MCF 10A (cell line): ENCODE data around the gene CABLES1. TPM values are rescaled to one million over a fixed set of nuclear protein-coding genes. Genes with fewer than 3 reads are reported as not detected.
A peak's percentile ranks its signal among the peaks of the same experiment; 100 is the strongest.

Experiments
- BruUV-seq: library from RNA; stranded (reverse); fragments of 400-500 nt; replicated peaks from 2 replicates; lab custom pipeline; 2021; lab: Mats Ljungman, UMichigan
- CTCF ChIA-PET: fragments of 300-600 bp; sonication (Branson Sonifier 250); formaldehyde crosslinking; extraction: SDS; loops from one replicate; lab custom pipeline; 2021; ENCODE audit warnings: antibody characterized with exemption, inconsistent platforms; lab: Yijun Ruan, JAX
- POLR2A ChIA-PET: fragments of 300-600, 350-650 bp; sonication (Branson Sonifier 250); formaldehyde crosslinking; extraction: SDS; loops from one replicate; lab custom pipeline; 2020; ENCODE audit warnings: antibody characterized with exemption, inconsistent platforms; lab: Yijun Ruan, JAX
- DNase-seq: peaks from one replicate; pipeline ENCODE4 v3.0.0-alpha.2; 2018; ENCODE audit not compliant: unreplicated experiment
- H3K27ac Mint-ChIP-seq: one replicate; pipeline ENCODE4 v1.8.0; 2022; ENCODE audit warnings: mild to moderate bottlenecking, low read depth, mixed read lengths; ENCODE audit not compliant: unreplicated experiment
- H3K27me3 Mint-ChIP-seq: one replicate; pipeline ENCODE4 v1.8.0; 2022; ENCODE audit warnings: mixed read lengths; ENCODE audit not compliant: insufficient read depth, unreplicated experiment
- H3K36me3 Mint-ChIP-seq: one replicate; pipeline ENCODE4 v1.8.0; 2022; ENCODE audit warnings: mild to moderate bottlenecking, moderate library complexity, mixed read lengths; ENCODE audit not compliant: insufficient read depth, unreplicated experiment
- H3K4me1 Mint-ChIP-seq: one replicate; pipeline ENCODE4 v1.8.0; 2022; ENCODE audit warnings: mixed read lengths; ENCODE audit not compliant: insufficient read depth, unreplicated experiment
- H3K4me3 Mint-ChIP-seq: one replicate; pipeline ENCODE4 v1.8.0; 2022; ENCODE audit warnings: mild to moderate bottlenecking, moderate library complexity, mixed read lengths; ENCODE audit not compliant: unreplicated experiment
- H3K9me3 Mint-ChIP-seq: one replicate; pipeline ENCODE4 v1.8.0; 2022; ENCODE audit warnings: mixed read lengths; ENCODE audit not compliant: unreplicated experiment
- CTCF ChIP-seq: fragments of 200-600 bp; IDR thresholded peaks from one replicate; pipeline ENCODE4 v1.8.0; 2022; ENCODE audit warnings: antibody characterized with exemption, mild to moderate bottlenecking; ENCODE audit not compliant: unreplicated experiment
- intact Hi-C: fragments of 100-400 bp; cut with micrococcal nuclease; formaldehyde crosslinking; loops from 2 replicates; pipeline ENCODE4 v1.14.1; 2022
- total RNA-seq: library from RNA; stranded (reverse); gene quantifications from 2 replicates; pipeline ENCODE4 v1.2.3, GENCODE V29; 2022

Gene CABLES1
- total RNA-seq, 1 experiment from 2014 or later: 3.2 TPM

DNA sequence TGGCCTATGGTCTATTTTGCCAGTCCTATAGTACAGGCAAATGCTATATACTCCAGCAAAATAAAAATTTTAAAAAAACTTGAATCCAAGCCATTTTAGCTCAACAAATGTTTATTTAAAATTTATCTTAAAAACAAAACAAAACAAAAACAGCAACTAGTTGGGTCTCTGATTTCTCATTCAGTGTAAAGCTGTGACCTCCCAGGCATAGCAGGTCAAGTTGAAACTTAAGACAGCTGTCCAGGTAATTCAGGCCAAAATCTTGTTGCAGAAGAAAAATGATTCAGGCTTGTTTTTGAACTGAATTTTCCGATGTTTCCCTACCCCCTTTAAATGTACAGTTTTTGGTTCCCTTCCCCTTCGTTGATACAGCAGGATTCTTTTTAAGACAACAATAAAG, 58.5 kb downstream of the CABLES1 start:
- H3K27ac Mint-ChIP-seq: no peak overlapping the region
- intact Hi-C loops: no loop called here
- H3K4me3 Mint-ChIP-seq: no peak overlapping the region
- H3K9me3 Mint-ChIP-seq: no peaks in the 10 kb centered on the region
- POLR2A ChIA-PET: no interaction called here
- no peaks in the 10 kb centered on the region for H3K4me1 Mint-ChIP-seq
- no TSS peak for BruUV-seq
- no peak for TF ChIP-seq CTCF
- H3K27me3 Mint-ChIP-seq: no peaks in the 10 kb centered on the region
- no peak for DNase-seq
- CTCF ChIA-PET: no interaction called here
- peaks cover 4% of the 10 kb centered on the region for H3K36me3 Mint-ChIP-seq

GRCh38 chr18:23194155-23194996, 59.1 kb downstream of the CABLES1 start:
- no peak for DNase-seq
- Mint-ChIP-seq H3K36me3 (peaks cover 4% of the 10 kb centered on the region), H3K27me3 (no peaks in the 10 kb centered on the region), H3K9me3 (no peaks in the 10 kb centered on the region), H3K4me3 (no peak overlapping the region), H3K27ac (no peak overlapping the region), H3K4me1 (no peaks in the 10 kb centered on the region)
- ChIA-PET POLR2A (no interaction called here), CTCF (no interaction called here)
- TF ChIP-seq CTCF: no peak
- no TSS peak for BruUV-seq
- intact Hi-C loops: no loop called here

DNA sequence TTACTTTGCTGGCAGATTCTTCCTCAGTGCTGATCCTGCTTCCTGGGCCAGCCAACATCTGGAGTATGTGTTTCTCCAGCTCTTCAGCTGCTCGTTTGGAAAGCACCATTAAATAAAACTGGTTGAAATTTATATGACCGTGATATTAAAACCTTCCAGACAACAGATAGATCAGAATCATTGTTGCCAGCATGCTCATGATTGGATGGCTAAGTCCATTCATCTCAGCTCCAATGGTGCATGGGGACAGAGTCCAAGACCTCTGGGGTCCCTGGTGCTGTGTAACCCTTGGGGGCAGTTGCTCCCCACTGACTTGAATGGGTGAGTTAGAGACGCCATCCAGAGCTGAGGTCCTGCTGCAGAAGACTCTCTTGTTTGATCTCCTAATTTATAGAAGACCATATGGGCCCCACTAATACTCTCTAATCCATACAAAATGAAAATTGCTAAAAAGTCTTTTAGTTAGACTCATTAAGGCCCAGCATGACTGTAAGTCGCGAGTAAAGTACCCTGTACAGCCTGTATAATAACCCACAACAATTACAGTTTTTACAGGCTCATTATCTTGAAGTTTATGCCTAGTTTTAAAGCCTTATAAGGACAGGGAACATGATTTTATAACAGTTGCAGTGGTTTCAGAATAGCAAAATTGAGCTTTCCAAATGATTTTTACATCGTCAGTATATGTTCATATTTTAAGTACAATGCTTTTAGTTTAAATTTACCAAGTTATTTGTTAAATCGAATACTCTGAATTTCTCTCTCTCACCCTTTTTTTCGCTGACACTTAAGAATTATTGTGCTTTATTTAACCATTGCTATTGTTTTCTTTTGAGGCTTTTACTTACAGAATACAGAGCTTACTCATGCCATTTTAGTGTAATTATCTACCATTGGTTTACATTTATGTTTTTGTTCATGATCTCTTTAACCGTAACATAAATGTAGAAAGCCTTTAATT, 60.0 kb downstream of the CABLES1 start:
- no peak overlapping the region for H3K4me3 Mint-ChIP-seq

More for the DNA sequence above, 60.0 kb downstream of the CABLES1 start:
- no peak for DNase-seq
- ChIA-PET CTCF (interaction anchor here (1.3 kb wide), 1 partner anchor 164 kb away, joined by 4 read pairs; no protein-coding TSS in a partner anchor), POLR2A (interaction anchor here (0.7 kb wide), 2 partner anchors 81 to 88 kb away, joined by 4 to 6 read pairs; no protein-coding TSS in a partner anchor)
- peaks cover 4% of the 10 kb centered on the region for H3K36me3 Mint-ChIP-seq
- no peaks in the 10 kb centered on the region for H3K9me3 Mint-ChIP-seq
- no TSS peak for BruUV-seq
- peak overlapping the region; percentile 75 for H3K27ac Mint-ChIP-seq
- no peaks in the 10 kb centered on the region for H3K4me1 Mint-ChIP-seq
- intact Hi-C loops: no loop called here
- H3K27me3 Mint-ChIP-seq: no peaks in the 10 kb centered on the region
- no peak for TF ChIP-seq CTCF
